Measurements from ENCODE around the gene TRERF1. TPM values are rescaled to one million over a fixed set of nuclear protein-coding genes. Genes with fewer than 3 reads are reported as not detected.

TRERF1 gene
- total RNA-seq, 6 experiments from 2014 or later: 10.5 to 16.4 (median 15.2) TPM

- peaks cover 44% of the 10 kb centered on the region for H3K4me1 Mint-ChIP-seq (ENCODE audit: low read depth)
- no peaks in the 10 kb centered on the region for H3K9me3 Mint-ChIP-seq
- TF ChIP-seq, protein P1, sequence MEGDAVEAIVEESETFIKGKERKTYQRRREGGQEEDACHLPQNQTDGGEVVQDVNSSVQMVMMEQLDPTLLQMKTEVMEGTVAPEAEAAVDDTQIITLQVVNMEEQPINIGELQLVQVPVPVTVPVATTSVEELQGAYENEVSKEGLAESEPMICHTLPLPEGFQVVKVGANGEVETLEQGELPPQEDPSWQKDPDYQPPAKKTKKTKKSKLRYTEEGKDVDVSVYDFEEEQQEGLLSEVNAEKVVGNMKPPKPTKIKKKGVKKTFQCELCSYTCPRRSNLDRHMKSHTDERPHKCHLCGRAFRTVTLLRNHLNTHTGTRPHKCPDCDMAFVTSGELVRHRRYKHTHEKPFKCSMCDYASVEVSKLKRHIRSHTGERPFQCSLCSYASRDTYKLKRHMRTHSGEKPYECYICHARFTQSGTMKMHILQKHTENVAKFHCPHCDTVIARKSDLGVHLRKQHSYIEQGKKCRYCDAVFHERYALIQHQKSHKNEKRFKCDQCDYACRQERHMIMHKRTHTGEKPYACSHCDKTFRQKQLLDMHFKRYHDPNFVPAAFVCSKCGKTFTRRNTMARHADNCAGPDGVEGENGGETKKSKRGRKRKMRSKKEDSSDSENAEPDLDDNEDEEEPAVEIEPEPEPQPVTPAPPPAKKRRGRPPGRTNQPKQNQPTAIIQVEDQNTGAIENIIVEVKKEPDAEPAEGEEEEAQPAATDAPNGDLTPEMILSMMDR (IDR thresholded peaks at IDR 0.05): no peak
- peaks cover 3% of the 10 kb centered on the region for H3K27me3 Mint-ChIP-seq (ENCODE audit: insufficient read depth)
- DNase-seq: no peak
- H3K4me3 Mint-ChIP-seq: no peak overlapping the region
- no peak overlapping the region for H3K27ac Mint-ChIP-seq
- peaks cover 20% of the 10 kb centered on the region for H3K36me3 Mint-ChIP-seq (ENCODE audit: low read depth)
Observed at GRCh38 chr6:42341221-42341620, 110.5 kb downstream of the TRERF1 start.

GRCh38 chr6:42340511-42340910 is 111.2 kb downstream of the TRERF1 start:
- Mint-ChIP-seq H3K4me3 (no peak overlapping the region), H3K36me3 (ENCODE audit: low read depth) (peaks cover 18% of the 10 kb centered on the region), H3K27me3 (ENCODE audit: insufficient read depth) (peaks cover 3% of the 10 kb centered on the region), H3K27ac (peak overlapping the region; percentile 93), H3K9me3 (no peaks in the 10 kb centered on the region), H3K4me1 (ENCODE audit: low read depth) (peaks cover 48% of the 10 kb centered on the region)
- TF ChIP-seq, protein P1 (IDR thresholded peaks at IDR 0.05): no peak
- DNase-seq: no peak

DNA sequence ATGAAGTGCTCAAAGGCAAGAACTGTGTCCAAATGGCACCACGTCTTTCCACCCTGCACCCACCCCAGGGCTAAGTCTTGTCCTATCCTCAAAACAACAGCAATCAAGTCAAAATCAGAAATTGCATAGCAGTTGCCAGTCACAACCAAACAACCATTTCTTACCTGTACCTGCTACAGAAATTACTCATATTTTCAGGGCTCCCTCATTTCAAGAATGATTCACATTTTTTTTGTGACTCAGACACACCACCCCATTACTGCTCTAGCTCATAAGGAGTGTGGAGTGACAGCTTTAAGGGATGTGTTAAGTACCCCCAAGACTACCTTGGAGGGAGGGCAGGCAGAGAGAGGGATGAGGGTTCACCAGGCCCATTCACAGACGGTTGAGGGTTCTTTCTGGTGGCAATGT is 111.7 kb downstream of the TRERF1 start:
- TF ChIP-seq, protein P1 (IDR thresholded peaks at IDR 0.05): no peak
- Mint-ChIP-seq H3K4me3 (no peak overlapping the region; the same call in 1 of the 2 replicates), H3K27me3 (ENCODE audit: insufficient read depth) (peaks cover 3% of the 10 kb centered on the region), H3K9me3 (no peaks in the 10 kb centered on the region), H3K27ac (peak overlapping the region; percentile 93), H3K36me3 (ENCODE audit: low read depth) (peaks cover 21% of the 10 kb centered on the region), H3K4me1 (ENCODE audit: low read depth) (peaks cover 50% of the 10 kb centered on the region)
- no peak for DNase-seq

GRCh38 chr6:42338744-42339222 is 112.9 kb downstream of the TRERF1 start:
- Mint-ChIP-seq H3K36me3 (ENCODE audit: low read depth) (peaks cover 18% of the 10 kb centered on the region), H3K27me3 (ENCODE audit: insufficient read depth) (peaks cover 3% of the 10 kb centered on the region), H3K4me1 (ENCODE audit: low read depth) (peaks cover 50% of the 10 kb centered on the region), H3K9me3 (no peaks in the 10 kb centered on the region), H3K27ac (peak overlapping the region; percentile 93), H3K4me3 (peak overlapping the region; percentile 73)
- peak; percentile 99 for DNase-seq
- TF ChIP-seq, protein P1 (IDR thresholded peaks at IDR 0.05): peak; percentile 45

- H3K36me3 Mint-ChIP-seq (ENCODE audit: low read depth): peaks cover 16% of the 10 kb centered on the region
Observed at GRCh38 chr6:42337985-42338743, 113.6 kb downstream of the TRERF1 start.

More at GRCh38 chr6:42337985-42338743, 113.6 kb downstream of the TRERF1 start:
- peak overlapping the region; percentile 73 for H3K4me3 Mint-ChIP-seq
- no peaks in the 10 kb centered on the region for H3K9me3 Mint-ChIP-seq
- TF ChIP-seq, protein P1 (IDR thresholded peaks at IDR 0.05): no peak
- peaks cover 1% of the 10 kb centered on the region; the same call in 1 of the 2 replicates for H3K27me3 Mint-ChIP-seq (ENCODE audit: insufficient read depth)
- no peak for DNase-seq
- peaks cover 50% of the 10 kb centered on the region for H3K4me1 Mint-ChIP-seq (ENCODE audit: low read depth)
- peak overlapping the region; percentile 93 for H3K27ac Mint-ChIP-seq

Measured in HFFc6 (cell line).